ENCODE measurements around the gene GGACT.

- TF ChIP-seq TAF1 (IDR thresholded peaks at IDR 0.05; ENCODE audit: borderline replicate concordance, insufficient read depth, low read length) (no peak), POLR2AphosphoS5 (IDR thresholded peaks at IDR 0.05; ENCODE audit: low read depth, low read length) (no peak), REST (IDR thresholded peaks at IDR 0.05; ENCODE audit: insufficient read depth in 1 of 2, low read depth in 2 of 2, low read length in 2 of 2) (no peak)
These were observed 3.7 kb downstream of the GGACT start for GRCh38 chr13:100584896-100585295.
